Testis (tissue), 2 donors: Measurements from ENCODE around the gene EDIL3.

ENCODE experiments used
- CTCF ChIP-seq, 3 experiments: fragments of 450-650 bp in 2 of 3; fragments of 200-600 bp in 1 of 3; sonication (generic) in 1 of 3; IDR thresholded peaks; one replicate each; pipeline ENCODE4 v1.5.1; 2016 to 2019; ENCODE audit warnings: antibody characterized with exemption in 3 of 3, mild to moderate bottlenecking in 2 of 3, moderate library complexity in 1 of 3
- POLR2A ChIP-seq: fragments of 450-650 bp; IDR thresholded peaks from one replicate; pipeline ENCODE4 v1.6.1; 2017; ENCODE audit warnings: antibody characterized with exemption, mild to moderate bottlenecking, moderate library complexity

GRCh38 chr5:84406111-84406510 is 21.4 kb upstream of the EDIL3 start:
- no peak for TF ChIP-seq CTCF (IDR thresholded peaks at IDR 0.05)
- no peak for TF ChIP-seq POLR2A
